GM20431 (cell line): ENCODE data around the gene ZNHIT2.

Experiments used
- in situ Hi-C: fragments of 300-500 bp; cut with MseI, MboI; formaldehyde crosslinking; loops from one replicate; pipeline ENCODE4 v1.15.0; 2020; ENCODE audit warnings: low sequenced_read_pairs; ENCODE audit not compliant: unreplicated experiment

Gene ZNHIT2

DNA sequence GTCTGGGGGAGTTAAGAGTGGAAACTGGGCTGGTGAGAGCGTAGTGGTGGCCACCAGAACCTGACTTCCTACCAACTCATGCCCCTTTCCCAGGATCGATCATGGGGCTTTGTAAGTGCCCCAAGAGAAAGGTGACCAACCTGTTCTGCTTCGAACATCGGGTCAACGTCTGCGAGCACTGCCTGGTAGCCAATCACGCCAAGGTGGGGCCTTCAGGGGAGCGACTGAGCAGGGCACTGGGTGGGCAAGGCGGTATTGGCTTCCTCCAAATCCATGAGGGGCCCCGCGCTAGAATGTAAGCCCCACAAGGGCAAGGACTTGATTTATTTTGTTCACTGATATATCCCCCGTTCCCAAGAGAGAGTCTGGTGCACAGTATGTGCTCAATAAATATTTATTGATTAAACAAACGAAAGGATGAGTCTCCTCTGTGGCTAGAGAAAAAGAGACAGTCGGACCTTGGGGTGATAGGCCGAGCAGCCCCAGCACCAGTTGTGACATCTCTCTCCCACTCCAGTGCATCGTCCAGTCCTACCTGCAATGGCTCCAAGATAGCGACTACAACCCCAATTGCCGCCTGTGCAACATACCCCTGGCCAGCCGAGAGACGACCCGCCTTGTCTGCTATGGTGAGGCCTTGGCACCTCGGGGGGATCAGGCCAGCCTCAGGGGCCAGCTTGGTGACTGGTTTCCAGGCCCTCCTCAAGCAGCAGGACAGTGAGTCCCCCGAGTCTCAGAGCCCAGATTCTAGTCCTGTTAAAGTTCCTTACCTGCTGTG lies 32.7 kb downstream of the ZNHIT2 start:
- in situ Hi-C loops, result no loop called here

DNA sequence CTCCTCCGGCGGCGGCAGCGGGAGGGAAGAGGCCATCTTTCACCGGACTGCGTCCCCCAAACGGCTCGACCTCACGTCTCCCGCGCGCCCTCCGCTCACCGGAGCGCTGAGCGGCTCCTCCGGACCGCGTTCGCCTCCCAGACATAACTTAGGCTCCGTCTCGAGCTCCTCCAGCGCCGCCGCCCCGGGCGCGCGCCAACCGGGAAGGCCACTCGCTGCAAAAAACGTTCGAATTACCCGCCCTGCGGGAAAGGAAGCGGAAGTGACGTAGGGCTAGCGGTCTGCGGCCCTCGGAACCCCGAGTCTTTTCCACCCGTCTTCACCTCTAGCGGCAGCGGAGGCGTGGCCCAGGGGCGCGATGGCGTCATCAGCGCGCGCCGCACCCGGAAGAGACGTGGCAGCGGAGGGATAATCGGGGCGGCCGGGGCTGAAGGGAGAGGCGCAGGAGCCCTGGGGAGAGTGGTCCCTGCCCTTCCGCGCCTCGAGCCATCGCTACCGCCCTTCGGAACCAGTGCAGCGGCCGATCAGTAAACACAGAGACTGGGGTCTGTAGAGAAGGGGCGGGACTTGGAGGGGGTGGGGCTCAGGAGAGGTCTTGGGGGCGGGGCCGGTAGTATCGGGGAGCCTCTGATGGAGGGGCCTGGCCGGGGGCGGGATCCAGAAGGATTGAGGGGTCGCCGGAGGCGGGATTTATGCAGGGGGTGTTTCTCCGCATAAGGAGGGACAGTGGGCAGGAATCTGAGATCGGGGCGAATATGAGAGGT lies 33.5 kb downstream of the ZNHIT2 start, which contains the start of the genes CDCA5 and ZFPL1:
Gene CDCA5 (minus strand): TSS at position 207 of the 764 bp plus-strand sequence. CDS start 62 bp downstream, at position 145.
Gene ZFPL1 (plus strand): TSS at position 389 of the 764 bp plus-strand sequence. CDS start 477 bp downstream, outside the sequence.
- in situ Hi-C loops, result no loop called here

DNA sequence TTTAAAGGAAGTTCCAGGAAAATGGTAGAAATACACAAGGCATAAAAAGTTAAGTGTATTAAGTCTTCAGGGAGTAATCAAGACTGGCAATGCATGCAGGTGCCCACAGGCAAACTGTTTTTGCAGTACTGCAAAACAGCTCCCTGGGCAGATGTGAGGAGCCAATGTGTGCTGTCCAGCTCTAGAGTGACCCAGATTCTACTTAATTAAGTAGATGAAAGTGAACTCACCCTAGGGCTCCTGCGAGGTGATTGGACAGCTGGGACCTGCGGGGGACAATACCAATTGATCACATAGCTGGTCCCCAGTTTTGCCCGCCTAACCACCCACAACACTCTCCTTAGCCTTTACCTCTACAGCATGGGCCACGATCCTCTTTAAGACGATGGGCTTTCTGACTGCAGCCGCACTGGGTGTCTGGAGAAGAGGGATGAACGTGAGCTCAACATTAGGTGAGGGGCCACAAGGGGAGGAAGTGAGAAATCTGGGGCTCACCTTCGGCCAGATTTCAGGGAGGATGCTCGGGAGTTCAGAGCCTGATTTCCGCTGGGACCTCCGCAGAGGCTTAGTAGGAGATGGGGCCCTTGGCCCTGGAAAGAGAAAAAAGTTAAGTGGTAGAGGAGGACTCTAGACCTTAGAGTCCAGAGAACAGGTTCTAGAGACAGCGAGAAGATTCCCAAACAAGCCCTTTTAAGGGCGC lies 34.2 kb downstream of the ZNHIT2 start:
- in situ Hi-C loops, result no loop called here

DNA sequence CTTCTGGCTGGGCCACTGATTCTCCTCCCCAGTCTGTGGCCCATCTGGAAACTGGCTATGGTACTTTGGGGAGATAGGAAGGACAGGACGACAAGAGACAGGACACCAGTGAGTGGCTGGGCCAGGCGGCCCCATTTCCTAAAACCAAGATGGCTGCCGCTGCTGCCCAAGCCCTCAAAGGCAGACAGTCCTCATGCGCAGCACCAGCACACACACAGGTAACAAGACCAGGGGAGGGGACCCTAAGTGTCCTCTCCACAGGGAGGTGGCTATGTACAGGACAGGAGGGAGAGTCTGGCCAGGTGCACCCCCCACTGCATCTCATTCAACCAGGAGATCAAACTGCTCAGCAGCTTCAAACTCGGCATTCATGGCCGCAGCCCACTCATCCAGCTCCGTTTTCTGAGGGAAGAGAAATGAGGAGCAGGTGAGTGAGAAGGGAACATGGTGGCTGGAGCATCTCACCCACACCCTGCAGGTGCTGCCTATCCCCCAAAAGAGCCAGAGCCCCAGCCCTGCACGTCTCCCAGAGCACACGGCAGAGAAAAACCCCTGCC lies 38.6 kb downstream of the ZNHIT2 start:
- in situ Hi-C loops, result no loop called here

DNA sequence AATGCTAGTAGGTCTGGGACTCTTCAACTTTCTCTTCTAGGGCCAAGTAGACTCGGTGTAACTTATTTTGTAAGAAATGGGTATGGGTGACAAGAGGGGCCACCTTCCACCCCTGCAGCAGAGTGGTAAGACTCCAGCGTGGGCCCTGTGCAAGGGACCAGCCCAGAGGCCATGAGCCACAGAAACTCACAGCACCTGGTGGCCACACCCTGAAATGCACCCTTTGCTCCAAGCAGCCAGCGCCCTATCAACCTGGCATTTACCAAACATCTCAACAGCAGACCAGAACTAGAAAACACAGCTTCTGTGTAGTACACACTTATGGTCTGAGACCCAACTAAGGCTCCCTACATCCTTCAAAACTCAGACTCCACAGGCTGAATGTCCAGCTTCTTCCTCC lies 39.4 kb downstream of the ZNHIT2 start:
- in situ Hi-C loops, result no loop called here

DNA sequence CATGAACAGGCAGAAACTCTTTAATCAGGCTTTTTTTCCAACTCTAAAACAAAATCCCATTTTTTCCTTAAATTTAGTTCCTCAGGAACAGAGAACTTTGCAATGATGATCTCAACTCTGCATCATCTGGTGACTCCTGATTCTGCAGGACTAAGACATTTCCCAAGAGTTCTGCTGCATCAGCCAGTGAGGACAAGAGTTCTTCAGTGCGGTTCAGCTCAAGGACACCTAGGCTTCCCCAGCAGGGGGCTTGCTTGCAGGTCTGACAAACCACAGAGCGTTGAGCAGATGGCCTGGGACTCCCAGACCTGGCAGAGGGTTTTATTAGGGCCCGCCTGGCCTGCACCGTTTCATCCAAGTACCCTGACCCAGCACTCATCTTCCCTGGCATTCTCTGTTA lies 40.0 kb downstream of the ZNHIT2 start:
- in situ Hi-C loops, result no loop called here

DNA sequence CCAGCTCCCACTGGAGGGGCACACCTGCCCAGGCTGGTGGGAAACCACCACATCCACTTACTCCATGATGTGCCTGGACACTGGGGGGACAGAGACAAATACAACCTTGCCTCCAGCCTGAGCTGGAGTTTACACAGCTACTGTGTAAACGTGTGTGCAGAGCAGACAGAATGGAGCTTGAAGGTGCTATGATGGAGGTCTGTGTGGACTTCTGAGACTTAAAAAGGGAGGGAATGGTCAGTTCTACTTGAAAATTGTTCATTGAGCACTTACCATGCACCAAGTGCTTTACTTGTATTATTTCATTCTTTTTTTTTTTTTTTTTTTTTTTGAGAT lies 44.9 kb downstream of the ZNHIT2 start:
- in situ Hi-C loops, result no loop called here

DNA sequence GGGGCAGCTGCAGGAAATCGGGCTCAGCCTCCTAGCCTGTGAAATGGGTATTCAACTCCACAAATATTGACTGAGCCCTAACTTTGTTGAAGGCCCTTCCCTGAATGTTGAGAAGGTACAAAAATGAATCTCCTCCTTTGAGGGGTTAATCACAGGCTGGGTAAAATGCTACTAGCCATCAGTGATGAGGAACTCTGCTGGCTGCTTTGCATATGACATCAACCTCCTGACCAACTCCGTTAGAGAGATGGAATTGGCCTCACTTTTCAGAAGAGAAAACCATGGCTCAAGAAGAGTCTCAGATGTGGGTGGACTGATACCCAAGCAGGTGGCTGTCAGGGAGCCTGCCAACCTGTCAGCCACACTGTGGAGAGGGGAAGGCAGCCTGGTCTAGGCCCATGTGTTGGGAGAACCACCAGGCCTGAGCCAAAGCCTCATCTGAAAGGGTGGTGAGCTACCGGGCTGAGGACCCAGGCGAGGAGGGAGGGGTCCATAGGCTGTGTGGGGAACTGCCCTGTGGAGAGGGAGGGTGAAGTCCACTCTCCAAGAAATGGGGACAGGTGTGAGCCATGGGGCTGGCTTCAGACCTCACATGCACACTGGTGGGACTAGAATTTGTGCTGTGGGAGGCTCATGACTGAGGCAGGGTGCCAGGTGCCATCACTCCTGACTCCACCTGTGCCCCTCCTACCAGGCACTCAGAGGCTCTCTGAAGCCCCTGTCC lies 45.4 kb downstream of the ZNHIT2 start:
- in situ Hi-C loops, result no loop called here

DNA sequence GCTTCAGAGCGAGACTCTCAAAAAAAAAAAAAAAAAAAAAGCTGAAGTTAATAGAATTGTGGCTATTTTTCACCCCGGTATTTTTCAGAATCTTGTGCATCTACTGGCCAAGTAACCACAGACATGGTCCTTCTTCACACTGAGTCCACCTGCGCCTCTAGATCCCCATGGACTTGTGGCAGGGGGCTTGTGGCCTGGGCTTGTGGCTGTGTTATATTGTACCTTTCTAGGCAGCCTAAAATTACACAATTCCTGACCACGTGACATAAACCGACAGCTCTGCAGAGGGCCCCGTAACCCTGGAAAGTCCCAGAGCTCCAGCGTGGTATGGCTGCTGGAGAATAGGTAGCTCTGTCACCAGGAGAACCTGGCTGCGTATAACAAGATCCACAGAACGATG lies 48.3 kb downstream of the ZNHIT2 start:
- in situ Hi-C loops, result no loop called here

DNA sequence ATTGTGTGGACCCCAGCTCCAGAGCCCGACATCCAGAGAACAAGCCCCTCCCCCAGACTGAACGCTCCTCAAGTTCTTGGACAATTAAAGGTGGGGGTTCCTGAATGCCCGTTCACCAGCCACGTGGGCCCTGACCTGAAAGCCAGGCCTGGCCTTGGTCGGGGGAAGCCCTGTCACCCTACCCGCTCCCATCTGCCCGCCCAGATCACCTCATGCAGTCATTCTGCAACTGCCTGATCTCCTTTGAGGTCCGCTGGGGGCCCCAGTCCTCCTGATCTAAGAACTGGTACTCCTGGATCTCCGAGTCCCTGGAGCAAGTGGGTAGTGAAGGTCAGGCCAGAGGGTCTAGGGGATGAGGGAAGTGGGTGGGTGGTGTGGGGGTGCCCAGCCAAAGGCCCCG lies 50.1 kb downstream of the ZNHIT2 start:
- in situ Hi-C loops, result no loop called here

DNA sequence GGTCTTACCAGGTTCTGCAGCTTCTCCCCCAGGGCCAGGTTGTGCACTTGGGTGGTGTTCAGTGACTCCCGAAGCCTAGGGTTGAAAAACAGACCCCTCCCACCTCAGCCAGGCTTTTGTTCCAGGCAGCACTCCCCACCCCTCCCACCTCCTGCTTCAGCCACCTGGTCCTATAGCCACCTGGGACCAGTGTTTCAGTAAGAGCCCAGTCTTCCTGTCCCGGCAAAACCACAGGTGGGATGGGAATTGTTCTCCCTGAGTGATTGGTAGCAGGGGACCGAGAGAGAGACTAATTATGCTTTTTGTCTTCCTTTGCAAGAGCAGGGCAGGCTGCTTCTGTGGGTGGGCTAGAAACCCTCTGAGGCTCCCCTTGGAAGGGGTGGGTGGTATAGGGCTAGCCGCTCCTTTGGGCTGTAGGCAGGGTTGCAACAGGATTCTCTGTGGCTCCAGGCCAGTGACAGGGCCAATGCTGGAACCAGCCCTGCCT lies 50.7 kb downstream of the ZNHIT2 start:
- in situ Hi-C loops, result no loop called here
